HCT116 (cell line): ENCODE results near the gene FADS1. TPM values are rescaled to one million over a fixed set of nuclear protein-coding genes. Genes with fewer than 3 reads are reported as not detected.

Source experiments
- ATAC-seq: fragments of 200-7000 bp; cut with Tn5 transposase; 2 replicates; pipeline ENCODE4 v1.9.1; 2020; ENCODE audit warnings: mild to moderate bottlenecking, moderate library complexity
- BruUV-seq: library from RNA; stranded (reverse); fragments of 400-500 nt; replicated peaks from 2 replicates; lab custom pipeline; 2021; lab: Mats Ljungman, UMichigan
- CTCF ChIA-PET: fragments of 300-600 bp; sonication (Branson Sonifier 250); formaldehyde crosslinking; loops from one replicate; lab custom pipeline; 2021; ENCODE audit warnings: antibody characterized with exemption; lab: Charles Lee
- POLR2A ChIA-PET: fragments of 300-600, 350-600 bp; sonication (Branson Sonifier 250); formaldehyde crosslinking; loops from one replicate; lab custom pipeline; 2021; ENCODE audit warnings: antibody characterized with exemption; lab: Charles Lee
- RAD21 ChIA-PET, 2 experiments: fragments of 300-600 bp; sonication (Branson Sonifier 250); formaldehyde crosslinking; loops; one replicate each; lab custom pipeline; 2023; ENCODE audit warnings: low total read pairs in 2 of 2; ENCODE audit not compliant: uncharacterized antibody in 2 of 2, unreplicated experiment in 2 of 2, low non-redundant PET in 1 of 2; lab: Charles Lee
- DNase-seq: peaks from one replicate; pipeline ENCODE4 v3.0.0-alpha.2; 2010; ENCODE audit warnings: low read depth, low spot score
- H2AFZ ChIP-seq: fragments of 200-600 bp; shearing (Covaris generic), sonication (generic); 2 replicates; pipeline ENCODE4 v1.6.1; 2017; ENCODE audit warnings: low read depth, mixed run types, mixed read lengths, antibody characterized with exemption, low read length; ENCODE audit not compliant: poor library complexity, severe bottlenecking
- H3K27ac ChIP-seq: 2 replicates; pipeline ENCODE4 v1.5.1; 2012; ENCODE audit warnings: low read depth, low read length
- H3K27me3 ChIP-seq: fragments of 200-600 bp; sonication (generic); 2 replicates; pipeline ENCODE4 v1.6.1; 2016; ENCODE audit warnings: mixed run types, low read length, mixed read lengths; ENCODE audit not compliant: insufficient read depth
- H3K36me3 ChIP-seq, 2 experiments: fragments of 200-500 bp in 1 of 2; fragments of 200-600 bp in 1 of 2; sonication (Bioruptor generic) in 1 of 2; sonication (generic) in 1 of 2; 2 replicates each; pipeline versions ENCODE4 v1.5.1 to v1.6.1; 2014 to 2016; ENCODE audit warnings: low read length in 2 of 2, inconsistent platforms in 1 of 2, mixed read lengths in 1 of 2, mixed run types in 1 of 2; ENCODE audit not compliant: insufficient read depth in 2 of 2, control insufficient read depth in 1 of 2
- H3K4me1 ChIP-seq, 2 experiments: fragments of 200-600 bp in 1 of 2; sonication (generic) in 1 of 2; 2 replicates each; pipeline versions ENCODE4 v1.5.1 to v1.6.1; 2012 to 2017; ENCODE audit warnings: low read length in 2 of 2, inconsistent platforms in 1 of 2, mild to moderate bottlenecking in 1 of 2, mixed read lengths in 1 of 2, mixed run types in 1 of 2, moderate library complexity in 1 of 2; ENCODE audit not compliant: insufficient read depth in 2 of 2, control insufficient read depth in 1 of 2
- H3K4me2 ChIP-seq: fragments of 200-600 bp; sonication (generic); 2 replicates; pipeline ENCODE4 v1.6.1; 2017; ENCODE audit warnings: mixed run types, low read length, mixed read lengths
- H3K4me3 ChIP-seq, 2 experiments: fragments of 200-600 bp in 1 of 2; sonication (generic) in 1 of 2; replicated peaks in 1 of 2; 2 replicates each; pipeline ENCODE4 v1.5.1; 2011 to 2016; ENCODE audit warnings: low read length in 2 of 2, control low read depth in 1 of 2, low read depth in 1 of 2, mild to moderate bottlenecking in 1 of 2, mixed read lengths in 1 of 2, mixed run types in 1 of 2
- H3K79me2 ChIP-seq: fragments of 200-600 bp; sonication (generic); 2 replicates; pipeline ENCODE4 v1.6.1; 2017; ENCODE audit warnings: mild to moderate bottlenecking, mixed run types, low read length, moderate library complexity, mixed read lengths; ENCODE audit not compliant: insufficient read depth
- H3K9ac ChIP-seq: fragments of 200-600 bp; sonication (generic); 2 replicates; pipeline ENCODE4 v1.6.1; 2016; ENCODE audit warnings: low read length, mixed read lengths
- H3K9me2 ChIP-seq: fragments of 200-600 bp; sonication (generic), shearing (Covaris generic); 2 replicates; pipeline ENCODE4 v1.6.1; 2017; ENCODE audit warnings: mixed run types, mild to moderate bottlenecking, moderate library complexity; ENCODE audit not compliant: insufficient read depth
- H3K9me3 ChIP-seq, 2 experiments: fragments of 200-500 bp in 1 of 2; fragments of 200-600 bp in 1 of 2; sonication (Bioruptor generic) in 1 of 2; sonication (generic) in 1 of 2; 2 replicates each; pipeline ENCODE4 v1.6.1; 2014 to 2017; ENCODE audit warnings: low read length in 2 of 2, mixed read lengths in 2 of 2, inconsistent platforms in 1 of 2, low read depth in 1 of 2, mild to moderate bottlenecking in 1 of 2, mixed run types in 1 of 2, moderate library complexity in 1 of 2; ENCODE audit not compliant: control insufficient read depth in 1 of 2, insufficient read depth in 1 of 2
- H4K20me1 ChIP-seq: fragments of 200-600 bp; sonication (generic), shearing (Covaris generic); 2 replicates; pipeline ENCODE4 v1.6.1; 2017; ENCODE audit warnings: mixed run types, mild to moderate bottlenecking, moderate library complexity; ENCODE audit not compliant: insufficient read depth
- CBX3 ChIP-seq: IDR thresholded peaks from 2 replicates; pipeline ENCODE4 v1.6.1; 2012; ENCODE audit warnings: low read depth
- EGR1 ChIP-seq: IDR thresholded peaks from 2 replicates; pipeline ENCODE4 v1.6.1; 2012; ENCODE audit warnings: low read depth
- ELF1 ChIP-seq: IDR thresholded peaks from 2 replicates; pipeline ENCODE4 v1.6.1; 2012; ENCODE audit warnings: low read depth, borderline replicate concordance
- EZH2 ChIP-seq: fragments of 200-600 bp; sonication (generic); IDR thresholded peaks from 2 replicates; pipeline ENCODE4 v1.6.1; 2017; ENCODE audit warnings: antibody characterized with exemption, mixed run types
- EZH2phosphoT487 ChIP-seq: fragments of 200-600 bp; IDR thresholded peaks from 2 replicates; pipeline ENCODE4 v1.6.1; 2018; ENCODE audit warnings: antibody characterized with exemption, borderline replicate concordance
- FOSL1 ChIP-seq: IDR thresholded peaks from 2 replicates; pipeline ENCODE4 v1.6.1; 2012; ENCODE audit warnings: low read depth
- JUND ChIP-seq: IDR thresholded peaks from 2 replicates; pipeline ENCODE4 v1.6.1; 2012
- SIN3A ChIP-seq: IDR thresholded peaks from 2 replicates; pipeline ENCODE4 v1.6.1; 2012; ENCODE audit warnings: low read depth
- SRF ChIP-seq: IDR thresholded peaks from 2 replicates; pipeline ENCODE4 v1.6.1; 2012; ENCODE audit warnings: low read depth
- YY1 ChIP-seq: IDR thresholded peaks from 2 replicates; pipeline ENCODE4 v1.6.1; 2011; ENCODE audit warnings: low read length, low read depth, moderate library complexity, mild to moderate bottlenecking; ENCODE audit not compliant: insufficient replicate concordance; ENCODE audit errors: extremely low read depth
- ZFX ChIP-seq: fragments of 450-650 bp; IDR thresholded peaks from 2 replicates; pipeline ENCODE4 v1.6.1; 2017
- ZNF274 ChIP-seq: fragments of 200-500 bp; sonication (Bioruptor generic); IDR thresholded peaks from 2 replicates; pipeline ENCODE4 v1.6.1; 2014; ENCODE audit warnings: mild to moderate bottlenecking, low read depth, low read length, inconsistent platforms
- intact Hi-C: fragments of 100-400 bp; cut with micrococcal nuclease; formaldehyde crosslinking; loops from 2 replicates; pipeline ENCODE4 v1.10.0; 2022
- total RNA-seq: library from RNA; stranded (reverse); gene quantifications from one replicate; pipeline ENCODE4 v1.2.1, GENCODE V29; 2021; ENCODE audit not compliant: unreplicated experiment
- TF ChIP-seq, protein P1 (sequence below): IDR thresholded peaks from 2 replicates; pipeline ENCODE4 v1.6.1; 2012
- TF ChIP-seq, protein P2 (sequence below): IDR thresholded peaks from 2 replicates; pipeline ENCODE4 v1.6.1; 2012
- TF ChIP-seq, protein P3 (sequence below): IDR thresholded peaks from 2 replicates; pipeline ENCODE4 v1.6.1; 2011; ENCODE audit warnings: mild to moderate bottlenecking, low read length, moderate library complexity; ENCODE audit not compliant: insufficient replicate concordance; ENCODE audit errors: extremely low read depth

The FADS1 gene
- total RNA-seq, 1 experiment from 2014 or later, result 56.6 TPM

DNA sequence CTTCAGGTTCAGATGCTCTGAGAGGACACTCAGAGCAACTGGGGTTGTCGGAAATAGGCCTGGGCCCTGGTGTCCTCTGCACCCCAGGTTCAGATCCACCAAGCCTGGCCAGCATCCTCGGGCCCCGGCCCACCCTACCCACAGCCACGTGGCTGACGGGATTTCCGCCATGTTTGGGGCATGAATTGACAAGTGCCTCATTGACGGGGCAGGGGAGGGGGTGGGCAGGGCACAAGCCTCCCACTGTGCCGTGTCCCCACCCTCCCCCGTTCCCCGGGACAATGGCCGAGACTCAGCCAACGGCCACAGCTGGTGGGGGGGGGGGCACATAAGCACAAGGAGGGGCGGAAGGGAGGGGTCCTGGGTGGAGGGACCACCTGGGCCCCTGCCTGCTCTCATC, 55.9 kb downstream of the FADS1 start:
- BruUV-seq, result no TSS peak
- RAD21 ChIA-PET, result no interaction called here

More for the DNA sequence above, 55.9 kb downstream of the FADS1 start:
- Histone ChIP-seq H3K4me2 (peak overlapping the region; percentile 54), H2AFZ (no peak overlapping the region), H3K9me2 (no peaks in the 10 kb centered on the region), H3K4me3 (no peak overlapping the region), H3K36me3 (no peaks in the 10 kb centered on the region), H3K27me3 (no peaks in the 10 kb centered on the region), H4K20me1 (no peaks in the 10 kb centered on the region), H3K27ac (no peak overlapping the region), H3K4me1 (peaks cover 29 to 64% of the 10 kb centered on the region in 2 experiments), H3K9me3 (no peaks in the 10 kb centered on the region), H3K9ac (no peak overlapping the region), H3K79me2 (peaks cover 42% of the 10 kb centered on the region; the same call in 1 of the 2 replicates)
- ATAC-seq, result no peak
- ChIA-PET CTCF (interaction anchor here (1.4 to 1.6 kb wide), 3 partner anchors 10 to 13 kb away, joined by 3 to 6 read pairs (median 4); no protein-coding TSS in a partner anchor), POLR2A (no interaction called here)
- intact Hi-C loops, result no loop called here
- DNase-seq, result no peak
- TF ChIP-seq ELF1 (no peak), SRF (no peak), SIN3A (no peak), YY1 (no peak), JUND (no peak), EGR1 (no peak), FOSL1 (no peak), ZNF274 (no peak), CBX3 (no peak), EZH2phosphoT487 (no peak), EZH2 (no peak), ZFX (no peak)
- TF ChIP-seq, protein P1, sequence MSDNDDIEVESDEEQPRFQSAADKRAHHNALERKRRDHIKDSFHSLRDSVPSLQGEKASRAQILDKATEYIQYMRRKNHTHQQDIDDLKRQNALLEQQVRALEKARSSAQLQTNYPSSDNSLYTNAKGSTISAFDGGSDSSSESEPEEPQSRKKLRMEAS, result no peak
- TF ChIP-seq, protein P2, sequence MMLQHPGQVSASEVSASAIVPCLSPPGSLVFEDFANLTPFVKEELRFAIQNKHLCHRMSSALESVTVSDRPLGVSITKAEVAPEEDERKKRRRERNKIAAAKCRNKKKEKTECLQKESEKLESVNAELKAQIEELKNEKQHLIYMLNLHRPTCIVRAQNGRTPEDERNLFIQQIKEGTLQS, result no peak
- TF ChIP-seq, protein P3, sequence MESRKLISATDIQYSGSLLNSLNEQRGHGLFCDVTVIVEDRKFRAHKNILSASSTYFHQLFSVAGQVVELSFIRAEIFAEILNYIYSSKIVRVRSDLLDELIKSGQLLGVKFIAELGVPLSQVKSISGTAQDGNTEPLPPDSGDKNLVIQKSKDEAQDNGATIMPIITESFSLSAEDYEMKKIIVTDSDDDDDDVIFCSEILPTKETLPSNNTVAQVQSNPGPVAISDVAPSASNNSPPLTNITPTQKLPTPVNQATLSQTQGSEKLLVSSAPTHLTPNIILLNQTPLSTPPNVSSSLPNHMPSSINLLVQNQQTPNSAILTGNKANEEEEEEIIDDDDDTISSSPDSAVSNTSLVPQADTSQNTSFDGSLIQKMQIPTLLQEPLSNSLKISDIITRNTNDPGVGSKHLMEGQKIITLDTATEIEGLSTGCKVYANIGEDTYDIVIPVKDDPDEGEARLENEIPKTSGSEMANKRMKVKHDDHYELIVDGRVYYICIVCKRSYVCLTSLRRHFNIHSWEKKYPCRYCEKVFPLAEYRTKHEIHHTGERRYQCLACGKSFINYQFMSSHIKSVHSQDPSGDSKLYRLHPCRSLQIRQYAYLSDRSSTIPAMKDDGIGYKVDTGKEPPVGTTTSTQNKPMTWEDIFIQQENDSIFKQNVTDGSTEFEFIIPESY, result no peak
